ENCODE measurements around the gene COPB2.

DNA sequence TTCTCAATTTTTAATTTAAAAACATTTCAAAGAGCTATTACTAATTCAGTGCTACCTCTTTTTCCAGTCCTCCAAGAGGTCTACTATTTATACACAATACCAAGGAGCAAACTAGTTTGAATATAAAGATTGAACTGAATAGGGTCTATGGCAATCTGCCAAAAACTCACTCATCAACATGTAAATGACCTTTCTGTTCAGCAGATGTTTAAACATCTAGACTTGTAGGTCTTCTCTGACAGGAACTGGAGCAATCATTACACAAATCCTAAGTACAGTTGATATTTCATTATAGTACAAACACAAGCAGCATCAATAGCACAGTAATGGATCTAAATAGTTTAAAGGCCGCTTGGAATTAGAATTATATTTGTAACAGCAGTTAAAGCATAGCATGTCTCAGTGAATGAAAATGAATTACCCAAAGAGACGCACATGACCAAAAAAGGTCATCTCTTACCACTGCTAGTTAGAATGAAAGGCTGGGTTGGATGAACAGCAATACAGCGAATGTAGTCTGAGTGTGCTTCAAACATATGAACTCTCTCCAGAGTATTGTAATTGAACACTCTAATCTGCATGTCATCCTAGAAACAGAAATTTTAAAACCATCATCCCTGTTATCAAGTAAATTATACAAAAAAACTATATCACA lies 10.7 kb downstream of the COPB2 start:
- TF ChIP-seq, protein P1, sequence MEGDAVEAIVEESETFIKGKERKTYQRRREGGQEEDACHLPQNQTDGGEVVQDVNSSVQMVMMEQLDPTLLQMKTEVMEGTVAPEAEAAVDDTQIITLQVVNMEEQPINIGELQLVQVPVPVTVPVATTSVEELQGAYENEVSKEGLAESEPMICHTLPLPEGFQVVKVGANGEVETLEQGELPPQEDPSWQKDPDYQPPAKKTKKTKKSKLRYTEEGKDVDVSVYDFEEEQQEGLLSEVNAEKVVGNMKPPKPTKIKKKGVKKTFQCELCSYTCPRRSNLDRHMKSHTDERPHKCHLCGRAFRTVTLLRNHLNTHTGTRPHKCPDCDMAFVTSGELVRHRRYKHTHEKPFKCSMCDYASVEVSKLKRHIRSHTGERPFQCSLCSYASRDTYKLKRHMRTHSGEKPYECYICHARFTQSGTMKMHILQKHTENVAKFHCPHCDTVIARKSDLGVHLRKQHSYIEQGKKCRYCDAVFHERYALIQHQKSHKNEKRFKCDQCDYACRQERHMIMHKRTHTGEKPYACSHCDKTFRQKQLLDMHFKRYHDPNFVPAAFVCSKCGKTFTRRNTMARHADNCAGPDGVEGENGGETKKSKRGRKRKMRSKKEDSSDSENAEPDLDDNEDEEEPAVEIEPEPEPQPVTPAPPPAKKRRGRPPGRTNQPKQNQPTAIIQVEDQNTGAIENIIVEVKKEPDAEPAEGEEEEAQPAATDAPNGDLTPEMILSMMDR (IDR thresholded peaks at IDR 0.05; ENCODE audit: control extremely low read depth in 1 of 3, insufficient read depth in 1 of 3, low read depth in 1 of 3, low read length in 3 of 3): no peak
- TF ChIP-seq EZH2 (IDR thresholded peaks at IDR 0.05; ENCODE audit: low read depth, low read length, severe bottlenecking) (no peak), SIRT6 (IDR thresholded peaks at IDR 0.05; ENCODE audit: low read length) (no peak)

Data from H1 (cell line).